A673 (cell line): ENCODE data around the gene MICALL2. TPM values are rescaled to one million over a fixed set of nuclear protein-coding genes. Genes with fewer than 3 reads are reported as not detected.

Experiments used
- BruUV-seq: library from RNA; stranded (reverse); fragments of 400-500 nt; replicated peaks from 2 replicates; lab custom pipeline; 2021; lab: Mats Ljungman, UMichigan
- CTCF ChIA-PET: fragments of 300-600 bp; sonication (Branson Sonifier 250); formaldehyde crosslinking; loops from one replicate; lab custom pipeline; 2022; ENCODE audit warnings: antibody characterized with exemption; lab: Charles Lee
- POLR2A ChIA-PET: fragments of 300-600 bp; sonication (Branson Sonifier 250); formaldehyde crosslinking; loops from one replicate; lab custom pipeline; 2022; ENCODE audit warnings: antibody characterized with exemption; ENCODE audit not compliant: low non-redundant PET; lab: Charles Lee
- DNase-seq: peaks from one replicate; pipeline ENCODE4 v3.0.0-alpha.2; 2015; ENCODE audit warnings: low spot score
- H3K27ac ChIP-seq: fragments of 200-600 bp; sonication (generic); 2 replicates; pipeline ENCODE4 v1.5.1; 2016; ENCODE audit warnings: mixed run types, low read depth, mild to moderate bottlenecking, mixed read lengths, antibody characterized with exemption, low read length; ENCODE audit not compliant: poor library complexity, severe bottlenecking
- H3K27me3 ChIP-seq: fragments of 200-600 bp; sonication (generic); replicated peaks from 2 replicates; pipeline ENCODE4 v1.6.1; 2017; ENCODE audit warnings: mixed run types, low read depth, mild to moderate bottlenecking, mixed read lengths, antibody characterized with exemption, low read length; ENCODE audit not compliant: insufficient read depth, poor library complexity
- H3K36me3 ChIP-seq: fragments of 200-600 bp; sonication (generic); 2 replicates; pipeline ENCODE4 v1.6.1; 2016; ENCODE audit warnings: mixed run types, mild to moderate bottlenecking, mixed read lengths, antibody characterized with exemption, low read length; ENCODE audit not compliant: insufficient read depth, poor library complexity, severe bottlenecking
- H3K4me1 ChIP-seq: fragments of 200-600 bp; sonication (generic); 2 replicates; pipeline ENCODE4 v1.6.1; 2017; ENCODE audit warnings: mixed run types, mild to moderate bottlenecking, mixed read lengths, antibody characterized with exemption, low read length; ENCODE audit not compliant: insufficient read depth, poor library complexity, severe bottlenecking
- H3K4me3 ChIP-seq: fragments of 200-600 bp; sonication (generic); 2 replicates; pipeline ENCODE4 v1.5.1; 2016; ENCODE audit warnings: low read depth, mixed run types, mild to moderate bottlenecking, mixed read lengths, low read length; ENCODE audit not compliant: poor library complexity, severe bottlenecking
- H3K9me3 ChIP-seq: fragments of 200-600 bp; sonication (generic); 2 replicates; pipeline ENCODE4 v1.6.1; 2016; ENCODE audit warnings: mixed run types, low read depth, mild to moderate bottlenecking, mixed read lengths, antibody characterized with exemption, low read length; ENCODE audit not compliant: poor library complexity, severe bottlenecking
- CTCF ChIP-seq: fragments of 300-800, 200-600 bp; sonication (generic); conservative IDR thresholded peaks from 2 replicates; pipeline ENCODE4 v1.5.1; 2017; ENCODE audit warnings: low read depth, mild to moderate bottlenecking, antibody characterized with exemption, low read length, moderate library complexity, mixed read lengths
- EZH2 ChIP-seq: fragments of 200-600 bp; sonication (generic); IDR thresholded peaks from 2 replicates; pipeline ENCODE4 v1.6.1; 2017; ENCODE audit warnings: borderline replicate concordance, low read depth, mild to moderate bottlenecking, mixed read lengths, antibody characterized with exemption, low read length; ENCODE audit not compliant: poor library complexity, severe bottlenecking
- intact Hi-C: fragments of 100-400 bp; cut with micrococcal nuclease; formaldehyde crosslinking; loops from one replicate; pipeline ENCODE4 v1.10.0; 2022; ENCODE audit not compliant: unreplicated experiment
- total RNA-seq: library from RNA; stranded (reverse); gene quantifications from 2 replicates; pipeline ENCODE4 v1.2.3, GENCODE V29; 2021

The MICALL2 gene
- total RNA-seq, 1 experiment from 2014 or later = 10.1 TPM

- TF ChIP-seq CTCF = no peak
- TF ChIP-seq EZH2 = no peak
These were observed 232 bp upstream of the MICALL2 start for GRCh38 chr7:1459512-1459892.

GRCh38 chr7:1457949-1458682 is 1.2 kb downstream of the MICALL2 start:
- no peaks in the 10 kb centered on the region for H3K9me3 ChIP-seq
- ChIA-PET POLR2A (no interaction called here), CTCF (interaction anchor here (0.6 kb wide), 1 partner anchor 27 kb away, joined by 3 read pairs; no protein-coding TSS in a partner anchor)
- no peaks in the 10 kb centered on the region for H3K36me3 ChIP-seq
- no peak for DNase-seq
- TF ChIP-seq EZH2 (no peak), CTCF (no peak)
- BruUV-seq = no TSS peak
- no peak overlapping the region for H3K27ac ChIP-seq
- peaks cover 22% of the 10 kb centered on the region for H3K4me1 ChIP-seq
- intact Hi-C loops = no loop called here
- peak overlapping the region; percentile 72 for H3K4me3 ChIP-seq
- H3K27me3 ChIP-seq = no peaks in the 10 kb centered on the region

More at GRCh38 chr7:1459512-1459892, 232 bp upstream of the MICALL2 start:
- ChIA-PET CTCF (no interaction called here), POLR2A (no interaction called here)
- peak overlapping the region; percentile 45 for H3K27ac ChIP-seq
- no TSS peak for BruUV-seq
- peak; percentile 99 for DNase-seq
- H3K36me3 ChIP-seq = no peaks in the 10 kb centered on the region
- H3K27me3 ChIP-seq = no peaks in the 10 kb centered on the region
- no peaks in the 10 kb centered on the region for H3K9me3 ChIP-seq
- intact Hi-C loops = no loop called here
- peak overlapping the region; percentile 72 for H3K4me3 ChIP-seq
- peaks cover 18% of the 10 kb centered on the region for H3K4me1 ChIP-seq

- Histone ChIP-seq H3K36me3 (no peaks in the 10 kb centered on the region), H3K4me1 (peaks cover 20% of the 10 kb centered on the region), H3K27me3 (no peaks in the 10 kb centered on the region), H3K4me3 (no peak overlapping the region), H3K27ac (no peak overlapping the region), H3K9me3 (no peaks in the 10 kb centered on the region)
- no peak for DNase-seq
- ChIA-PET POLR2A (no interaction called here), CTCF (interaction anchor here (0.6 kb wide), 1 partner anchor 26 kb away, joined by 3 read pairs; no protein-coding TSS in a partner anchor)
- no peak for TF ChIP-seq EZH2
- TF ChIP-seq CTCF = no peak
- BruUV-seq = no TSS peak
- intact Hi-C loops = no loop called here
These were observed 2.0 kb downstream of the MICALL2 start for GRCh38 chr7:1457059-1457948.
